ENCODE results near the gene ANKRD2. TPM values are rescaled to one million over a fixed set of nuclear protein-coding genes. Genes with fewer than 3 reads are reported as not detected.
A peak's percentile ranks its signal among the peaks of the same experiment; 100 is the strongest.
"Not testable (repeated sequence)": the region's sequence is repeated elsewhere in the genome, so short reads cannot be mapped to it uniquely, and the experiment has no call there.

ANKRD2 gene, protein sequence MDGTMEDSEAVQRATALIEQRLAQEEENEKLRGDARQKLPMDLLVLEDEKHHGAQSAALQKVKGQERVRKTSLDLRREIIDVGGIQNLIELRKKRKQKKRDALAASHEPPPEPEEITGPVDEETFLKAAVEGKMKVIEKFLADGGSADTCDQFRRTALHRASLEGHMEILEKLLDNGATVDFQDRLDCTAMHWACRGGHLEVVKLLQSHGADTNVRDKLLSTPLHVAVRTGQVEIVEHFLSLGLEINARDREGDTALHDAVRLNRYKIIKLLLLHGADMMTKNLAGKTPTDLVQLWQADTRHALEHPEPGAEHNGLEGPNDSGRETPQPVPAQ
- under 1 TPM in 1 of 2 donors, not detected in 1; 0.24 TPM for total RNA-seq

DNA sequence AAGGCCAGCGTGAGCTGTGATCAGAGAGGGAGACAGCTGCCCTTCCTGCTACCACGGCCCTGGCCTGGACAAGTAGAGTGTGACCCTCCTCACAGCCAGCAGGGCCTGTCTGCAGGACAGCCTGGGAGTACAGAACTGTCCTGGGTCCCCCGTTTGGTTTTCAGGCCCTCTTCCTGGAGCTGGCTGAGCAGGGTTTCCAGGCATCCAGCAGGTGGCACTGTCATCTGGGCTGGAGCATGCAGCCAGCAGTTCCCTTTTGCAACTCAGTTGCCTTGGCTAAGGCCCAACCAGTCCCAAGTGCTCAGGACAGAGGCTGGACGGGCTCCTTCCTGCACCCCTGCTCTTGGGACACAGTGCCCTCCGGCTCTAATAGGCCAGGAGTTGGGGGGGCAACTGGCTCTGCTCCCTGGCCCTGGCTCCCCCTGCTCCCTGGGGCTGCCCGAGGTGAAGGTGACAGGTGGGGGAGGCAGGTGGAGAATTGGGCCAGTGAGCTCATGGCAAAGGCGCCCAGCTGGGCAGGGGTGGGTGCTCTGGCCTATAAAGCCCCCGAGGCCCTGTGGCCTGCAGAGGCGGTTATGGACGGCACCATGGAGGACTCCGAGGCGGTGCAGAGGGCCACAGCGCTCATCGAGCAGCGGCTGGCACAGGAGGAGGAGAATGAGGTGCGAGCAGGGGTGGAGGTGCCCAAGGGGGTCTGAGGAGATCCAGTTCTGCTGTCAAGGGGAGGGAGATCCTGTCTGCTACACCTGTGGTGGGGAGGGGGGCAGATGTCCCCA, at the start of gene ANKRD2:
TSS of gene ANKRD2 (plus strand) at position 566 of the 776 bp plus-strand sequence. CDS start at position 576, 10 bp downstream.
- H3K4me3 ChIP-seq, result no peak within 1 kb of the TSS
- no peaks in the 10 kb centered on the region for H3K9me3 ChIP-seq
- TF ChIP-seq, protein P1, sequence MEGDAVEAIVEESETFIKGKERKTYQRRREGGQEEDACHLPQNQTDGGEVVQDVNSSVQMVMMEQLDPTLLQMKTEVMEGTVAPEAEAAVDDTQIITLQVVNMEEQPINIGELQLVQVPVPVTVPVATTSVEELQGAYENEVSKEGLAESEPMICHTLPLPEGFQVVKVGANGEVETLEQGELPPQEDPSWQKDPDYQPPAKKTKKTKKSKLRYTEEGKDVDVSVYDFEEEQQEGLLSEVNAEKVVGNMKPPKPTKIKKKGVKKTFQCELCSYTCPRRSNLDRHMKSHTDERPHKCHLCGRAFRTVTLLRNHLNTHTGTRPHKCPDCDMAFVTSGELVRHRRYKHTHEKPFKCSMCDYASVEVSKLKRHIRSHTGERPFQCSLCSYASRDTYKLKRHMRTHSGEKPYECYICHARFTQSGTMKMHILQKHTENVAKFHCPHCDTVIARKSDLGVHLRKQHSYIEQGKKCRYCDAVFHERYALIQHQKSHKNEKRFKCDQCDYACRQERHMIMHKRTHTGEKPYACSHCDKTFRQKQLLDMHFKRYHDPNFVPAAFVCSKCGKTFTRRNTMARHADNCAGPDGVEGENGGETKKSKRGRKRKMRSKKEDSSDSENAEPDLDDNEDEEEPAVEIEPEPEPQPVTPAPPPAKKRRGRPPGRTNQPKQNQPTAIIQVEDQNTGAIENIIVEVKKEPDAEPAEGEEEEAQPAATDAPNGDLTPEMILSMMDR (IDR thresholded peaks at IDR 0.05), result peak; percentile 74
- no peaks in the 10 kb centered on the region for H3K36me3 ChIP-seq
- intact Hi-C loops (cut with DNase I), result loop anchor here (5.0 kb wide), 1 partner anchor 40 kb away; no protein-coding TSS in a partner anchor
- DNase-seq, result peak; percentile 73
- no peak within 1 kb of the TSS for H3K27ac ChIP-seq
- no peaks in the 10 kb centered on the region for H3K27me3 ChIP-seq
- peak within 1 kb of the TSS in 1 of 2 donors; percentile 34 for H3K9ac ChIP-seq (ENCODE audit: low read depth in 2 of 2, low read length in 2 of 2)
- H3K4me1 ChIP-seq, result no peaks in the 10 kb centered on the region

DNA sequence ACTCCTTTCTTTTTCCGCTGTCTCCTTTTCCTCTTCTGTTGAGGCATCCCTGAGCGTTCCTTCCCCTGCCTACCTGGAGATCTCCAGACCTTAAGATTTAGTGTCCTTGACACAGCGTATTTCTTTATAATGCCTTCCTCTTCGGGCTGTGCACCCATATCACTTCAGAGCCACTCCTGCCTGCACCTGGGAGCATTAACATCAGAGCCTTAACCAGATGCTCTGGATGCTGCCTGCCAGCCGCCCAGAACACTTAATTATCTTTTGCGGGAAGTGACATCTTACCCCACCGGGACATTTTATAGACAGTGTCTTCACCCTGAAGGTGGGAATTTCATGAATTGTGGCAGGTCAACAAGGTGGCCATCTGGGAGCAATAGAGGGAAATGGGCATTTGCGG, 49.6 kb upstream of the ANKRD2 start:
- no peak for DNase-seq
- H3K36me3 ChIP-seq, result no peaks in the 10 kb centered on the region
- H3K4me3 ChIP-seq, result no peak overlapping the region
- TF ChIP-seq, protein P1 (IDR thresholded peaks at IDR 0.05), result no peak
- intact Hi-C loops (cut with DNase I), result no loop called here
- H3K27me3 ChIP-seq, result no peaks in the 10 kb centered on the region
- no peaks in the 10 kb centered on the region for H3K9me3 ChIP-seq
- no peaks in the 10 kb centered on the region for H3K4me1 ChIP-seq
- no peak overlapping the region for H3K9ac ChIP-seq (ENCODE audit: low read depth in 2 of 2, low read length in 2 of 2)
- H3K27ac ChIP-seq, result no peak overlapping the region

DNA sequence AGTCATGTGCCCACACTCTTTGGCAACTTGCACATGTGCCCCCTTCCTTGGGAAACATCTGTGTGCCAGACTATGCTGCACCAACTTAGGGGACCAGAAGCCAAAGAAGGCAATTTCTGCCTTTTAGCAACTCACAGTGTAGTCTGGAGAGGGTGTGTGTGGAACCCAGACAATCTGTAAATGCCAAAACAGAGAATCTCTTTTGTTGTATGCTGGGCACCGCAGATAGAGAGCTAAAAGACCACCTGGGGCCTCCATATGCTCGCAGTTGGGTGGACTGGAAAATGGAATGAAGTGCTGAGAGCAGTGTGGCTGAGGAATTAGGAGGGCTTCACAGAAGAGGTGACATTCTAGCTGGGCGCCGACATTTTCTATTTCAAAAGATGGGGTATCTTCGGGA, 47.5 kb upstream of the ANKRD2 start:
- no peaks in the 10 kb centered on the region for H3K36me3 ChIP-seq
- no peaks in the 10 kb centered on the region for H3K9me3 ChIP-seq
- H3K9ac ChIP-seq (ENCODE audit: low read depth in 2 of 2, low read length in 2 of 2), result no peak overlapping the region
- DNase-seq, result no peak
- H3K27ac ChIP-seq, result no peak overlapping the region
- H3K27me3 ChIP-seq, result no peaks in the 10 kb centered on the region
- TF ChIP-seq, protein P1 (IDR thresholded peaks at IDR 0.05), result no peak
- no peak overlapping the region for H3K4me3 ChIP-seq
- intact Hi-C loops (cut with DNase I), result no loop called here
- no peaks in the 10 kb centered on the region for H3K4me1 ChIP-seq

DNA sequence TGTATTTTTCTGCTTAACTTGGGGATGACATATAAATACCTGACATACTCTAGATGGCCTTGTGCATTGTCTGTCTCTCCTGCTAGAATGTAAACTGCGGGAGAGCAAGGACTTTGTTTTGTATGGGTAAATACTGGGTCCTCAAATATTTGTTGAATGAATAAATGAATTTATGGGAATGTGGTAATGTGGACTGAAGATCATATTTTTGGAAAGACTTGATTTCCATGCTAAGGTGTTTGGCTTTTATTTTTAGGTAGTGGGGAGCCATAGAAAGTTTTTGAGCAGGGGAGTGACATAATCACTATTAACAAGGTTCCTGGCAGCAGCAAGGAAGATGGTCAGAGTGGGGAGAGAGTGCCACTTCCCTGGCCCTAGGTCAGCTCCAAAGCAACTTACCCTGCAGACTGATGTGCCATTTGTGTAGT, 46.9 kb upstream of the ANKRD2 start:
- TF ChIP-seq, protein P1 (IDR thresholded peaks at IDR 0.05), result no peak
- H3K9me3 ChIP-seq, result no peaks in the 10 kb centered on the region
- no peaks in the 10 kb centered on the region for H3K27me3 ChIP-seq
- intact Hi-C loops (cut with DNase I), result no loop called here
- H3K36me3 ChIP-seq, result no peaks in the 10 kb centered on the region
- no peak overlapping the region for H3K27ac ChIP-seq
- H3K4me3 ChIP-seq, result no peak overlapping the region
- H3K4me1 ChIP-seq, result no peaks in the 10 kb centered on the region
- H3K9ac ChIP-seq (ENCODE audit: low read depth in 2 of 2, low read length in 2 of 2), result no peak overlapping the region
- no peak for DNase-seq

DNA sequence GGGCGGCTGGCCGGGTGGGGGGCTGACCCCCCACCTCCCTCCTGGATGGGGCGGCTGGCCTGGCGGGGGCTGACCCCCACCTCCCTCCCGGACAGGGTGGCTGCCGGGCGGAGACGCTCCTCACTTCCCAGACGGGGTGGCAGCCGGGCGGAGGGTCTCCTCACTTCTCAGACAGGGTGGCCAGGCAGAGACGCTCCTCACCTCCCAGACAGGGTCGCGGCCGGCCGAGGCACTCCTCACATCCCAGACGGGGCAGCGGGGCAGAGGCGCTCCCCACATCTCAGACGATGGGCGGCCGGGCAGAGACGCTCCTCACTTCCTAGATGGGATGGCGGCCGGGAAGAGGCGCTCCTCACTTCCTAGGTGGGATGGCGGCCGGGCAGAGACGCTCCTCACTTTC, 43.7 kb upstream of the ANKRD2 start:
- intact Hi-C loops (cut with DNase I); H3K4me1 ChIP-seq; DNase-seq; H3K27ac ChIP-seq; H3K27me3 ChIP-seq; H3K4me3 ChIP-seq; H3K9ac ChIP-seq (ENCODE audit: low read depth in 2 of 2, low read length in 2 of 2); H3K36me3 ChIP-seq; H3K9me3 ChIP-seq: not testable (repeated sequence)
